GOT3 (cell line): ENCODE measurements around the gene DALRD3.

ENCODE experiments used
- DNase-seq: peaks from one replicate; lab custom pipeline; 2025; ENCODE audit warnings: mixed read lengths; lab: John Stamatoyannopoulos, UW

The DALRD3 gene

GRCh38 chr3:48980295-48980694 is 38.1 kb downstream of the DALRD3 start:
- DNase-seq = no peak

- no peak for DNase-seq
These were observed 38.9 kb downstream of the DALRD3 start for GRCh38 chr3:48979451-48979850.

- no peak for DNase-seq
These were observed 44.1 kb downstream of the DALRD3 start for GRCh38 chr3:48974076-48974864.

GRCh38 chr3:48970586-48970985 is 47.8 kb downstream of the DALRD3 start:
- DNase-seq = no peak

- no peak for DNase-seq
These were observed 51.5 kb downstream of the DALRD3 start for GRCh38 chr3:48966876-48967361.

GRCh38 chr3:48966367-48966766 is 52.0 kb downstream of the DALRD3 start:
- DNase-seq = no peak
